Suprapubic skin (tissue), 4 donors: ENCODE measurements around the gene PLXNB1. TPM values are rescaled to one million over a fixed set of nuclear protein-coding genes. Genes with fewer than 3 reads are reported as not detected.
A peak's percentile ranks its signal among the peaks of the same experiment; 100 is the strongest.

ENCODE experiments used
- DNase-seq, 2 donors: peaks; one replicate each; pipeline ENCODE4 v3.0.0-alpha.2; 2019; ENCODE audit warnings: low spot score in 2 of 2
- H3K27ac ChIP-seq: fragments of 200-600 bp; sonication (generic); one replicate; pipeline ENCODE4 v1.5.1; 2019
- H3K27me3 ChIP-seq: fragments of 200-600 bp; sonication (generic); one replicate; pipeline ENCODE4 v1.5.1; 2019
- H3K36me3 ChIP-seq: fragments of 200-600 bp; sonication (generic); one replicate; pipeline ENCODE4 v1.5.1; 2019
- H3K4me1 ChIP-seq: fragments of 200-600 bp; sonication (generic); one replicate; pipeline ENCODE4 v1.5.1; 2019
- H3K4me3 ChIP-seq: fragments of 200-600 bp; sonication (generic); one replicate; pipeline ENCODE4 v1.5.1; 2019; ENCODE audit warnings: mild to moderate bottlenecking
- H3K9me3 ChIP-seq: fragments of 200-600 bp; sonication (generic); one replicate; pipeline ENCODE4 v1.5.1; 2019
- EP300 ChIP-seq: sonication (generic); formaldehyde crosslinking; IDR thresholded peaks from one replicate; pipeline ENCODE4 v1.6.1; 2017; ENCODE audit warnings: antibody characterized with exemption
- POLR2A ChIP-seq, 2 donors: fragments of 450-650 bp; IDR thresholded peaks; one replicate each; pipeline ENCODE4 v1.6.1; 2017; ENCODE audit warnings: antibody characterized with exemption in 2 of 2, mild to moderate bottlenecking in 2 of 2, moderate library complexity in 2 of 2
- POLR2AphosphoS5 ChIP-seq, 3 donors: sonication (generic); formaldehyde crosslinking; IDR thresholded peaks; one replicate each; pipeline ENCODE4 v1.6.1; 2017; ENCODE audit warnings: antibody characterized with exemption in 3 of 3
- WGBS: methylation state at CpG from one replicate; pipeline ENCODE4 v1.1.5; 2018; 5-methylcytosine and 5-hydroxymethylcytosine counted together
- total RNA-seq, 4 donors: library from RNA; depleted of rRNA; stranded (reverse); fragments of >200 nt; gene quantifications; one replicate each; pipeline ENCODE4 v1.1.0, GENCODE V29; 2016
- TF ChIP-seq, protein P1 (sequence below), 2 donors: fragments of 200-600 bp in 1 of 2; fragments of 450-650 bp in 1 of 2; sonication (generic) in 1 of 2; IDR thresholded peaks; one replicate each; pipeline ENCODE4 v1.5.1; 2016 to 2019; ENCODE audit warnings: antibody characterized with exemption in 2 of 2, mild to moderate bottlenecking in 1 of 2, moderate library complexity in 1 of 2

PLXNB1 gene
- total RNA-seq, 4 donors from 2014 or later = 188 to 384 (median 220) TPM

DNA sequence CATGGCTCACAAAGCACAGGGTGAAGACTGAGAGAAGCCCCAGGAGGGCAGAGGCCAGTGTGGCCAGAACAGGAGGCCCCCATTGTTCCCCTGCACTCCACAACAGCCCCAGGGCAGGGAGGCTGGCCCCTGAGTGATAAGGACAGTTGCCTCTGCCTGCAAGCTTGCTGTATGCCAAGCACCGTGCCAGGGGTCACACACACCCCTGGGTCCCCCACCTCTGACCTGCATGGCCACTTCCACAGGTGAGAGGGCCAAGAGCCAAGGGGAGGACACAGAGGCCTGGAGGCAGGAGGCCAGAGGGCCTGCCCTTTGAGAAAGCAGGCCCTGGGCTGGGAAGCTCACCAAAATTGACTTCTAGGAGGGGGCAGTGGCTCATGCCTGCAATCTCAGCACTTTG is 40.4 kb upstream of the PLXNB1 start:
- Histone ChIP-seq H3K27me3 (no peaks in the 10 kb centered on the region), H3K36me3 (peaks cover 25% of the 10 kb centered on the region), H3K27ac (peak overlapping the region; percentile 25), H3K4me1 (peaks cover 79% of the 10 kb centered on the region), H3K9me3 (no peaks in the 10 kb centered on the region), H3K4me3 (no peak overlapping the region)
- DNase-seq = no peak
- no CpG with 5 or more reads among the region's 1 CpG for WGBS
- TF ChIP-seq, protein P1, sequence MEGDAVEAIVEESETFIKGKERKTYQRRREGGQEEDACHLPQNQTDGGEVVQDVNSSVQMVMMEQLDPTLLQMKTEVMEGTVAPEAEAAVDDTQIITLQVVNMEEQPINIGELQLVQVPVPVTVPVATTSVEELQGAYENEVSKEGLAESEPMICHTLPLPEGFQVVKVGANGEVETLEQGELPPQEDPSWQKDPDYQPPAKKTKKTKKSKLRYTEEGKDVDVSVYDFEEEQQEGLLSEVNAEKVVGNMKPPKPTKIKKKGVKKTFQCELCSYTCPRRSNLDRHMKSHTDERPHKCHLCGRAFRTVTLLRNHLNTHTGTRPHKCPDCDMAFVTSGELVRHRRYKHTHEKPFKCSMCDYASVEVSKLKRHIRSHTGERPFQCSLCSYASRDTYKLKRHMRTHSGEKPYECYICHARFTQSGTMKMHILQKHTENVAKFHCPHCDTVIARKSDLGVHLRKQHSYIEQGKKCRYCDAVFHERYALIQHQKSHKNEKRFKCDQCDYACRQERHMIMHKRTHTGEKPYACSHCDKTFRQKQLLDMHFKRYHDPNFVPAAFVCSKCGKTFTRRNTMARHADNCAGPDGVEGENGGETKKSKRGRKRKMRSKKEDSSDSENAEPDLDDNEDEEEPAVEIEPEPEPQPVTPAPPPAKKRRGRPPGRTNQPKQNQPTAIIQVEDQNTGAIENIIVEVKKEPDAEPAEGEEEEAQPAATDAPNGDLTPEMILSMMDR (IDR thresholded peaks at IDR 0.05) = no peak
- TF ChIP-seq EP300 = no peak
- TF ChIP-seq POLR2A (IDR thresholded peaks at IDR 0.05) = no peak
- no peak for TF ChIP-seq POLR2AphosphoS5 (IDR thresholded peaks at IDR 0.05)

DNA sequence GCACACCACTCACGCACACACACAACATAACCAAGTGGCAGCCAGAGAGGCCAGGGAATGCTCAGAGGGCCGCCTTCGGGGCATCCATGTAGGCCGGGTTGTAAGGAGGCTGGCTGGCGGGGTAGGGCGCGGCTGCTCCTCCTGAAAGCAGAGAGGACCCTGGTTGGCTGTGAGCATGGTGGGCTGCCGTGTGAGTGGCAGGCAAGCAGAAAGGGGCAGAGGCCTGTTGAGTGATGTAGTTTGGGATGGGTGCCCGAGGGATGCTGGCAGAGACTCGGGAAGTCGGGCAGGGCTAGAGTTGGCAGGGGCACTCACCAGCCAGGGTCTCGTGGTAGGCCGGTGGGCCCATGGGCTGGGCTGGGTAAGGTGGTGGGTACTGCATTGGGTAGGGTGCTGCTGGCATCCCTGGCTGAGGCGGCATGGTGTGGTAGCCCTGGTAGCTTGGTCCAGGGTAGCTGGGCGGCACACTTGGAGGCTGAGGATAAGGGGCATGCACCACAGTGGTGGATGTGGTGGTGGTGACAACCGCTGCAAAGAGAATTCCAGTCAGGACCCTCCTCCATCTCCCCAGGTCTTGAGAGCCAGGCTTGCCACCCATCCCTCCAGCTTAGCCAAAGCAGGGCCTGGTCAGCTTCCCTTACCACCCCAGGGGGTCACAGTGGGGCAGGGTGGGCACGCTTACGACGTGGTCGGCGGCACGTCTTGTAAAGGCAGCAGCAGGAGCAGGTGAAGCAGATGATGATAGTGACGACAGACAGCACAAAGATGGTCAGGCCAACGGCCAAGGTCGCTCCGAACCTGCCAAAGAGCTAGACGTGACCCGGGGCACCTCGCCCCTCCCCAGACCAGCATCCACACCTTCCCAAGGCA is 39.4 kb upstream of the PLXNB1 start:
- Histone ChIP-seq H3K9me3 (no peaks in the 10 kb centered on the region), H3K4me3 (no peak overlapping the region), H3K36me3 (peaks cover 25% of the 10 kb centered on the region), H3K4me1 (peaks cover 83% of the 10 kb centered on the region), H3K27ac (no peak overlapping the region), H3K27me3 (no peaks in the 10 kb centered on the region)
- 55% methylated on average over 16 of the region's 29 CpGs for WGBS
- TF ChIP-seq POLR2AphosphoS5 (IDR thresholded peaks at IDR 0.05) (no peak), EP300 (no peak), POLR2A (IDR thresholded peaks at IDR 0.05) (no peak)
- TF ChIP-seq, protein P1 (IDR thresholded peaks at IDR 0.05) = no peak
- DNase-seq = no peak

DNA sequence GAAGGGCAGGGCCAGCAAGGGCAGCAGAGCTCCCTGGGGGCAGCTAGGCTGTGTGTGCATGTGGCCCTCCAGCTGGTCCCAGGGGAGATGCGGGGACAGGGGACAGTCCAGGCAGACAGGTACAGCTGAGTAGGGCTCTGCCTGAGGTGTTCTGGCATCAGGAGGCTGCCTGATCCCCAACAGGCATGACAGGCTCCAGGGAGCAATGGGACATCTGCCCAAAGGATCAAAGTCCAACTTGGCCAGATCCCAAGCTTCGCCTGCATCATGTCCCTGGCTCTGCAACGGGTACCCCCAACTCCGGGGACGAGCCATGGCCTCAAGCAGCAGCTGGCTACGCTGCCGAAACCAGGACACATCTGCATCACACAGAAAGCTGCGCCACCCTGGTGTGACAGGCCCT is 38.4 kb upstream of the PLXNB1 start:
- 36% methylated on average over 8 of the region's 8 CpGs for WGBS
- DNase-seq = no peak
- Histone ChIP-seq H3K4me1 (peaks cover 78% of the 10 kb centered on the region), H3K36me3 (peaks cover 25% of the 10 kb centered on the region), H3K27ac (peak overlapping the region; percentile 97), H3K9me3 (no peaks in the 10 kb centered on the region), H3K4me3 (peak overlapping the region; percentile 61), H3K27me3 (no peaks in the 10 kb centered on the region)
- TF ChIP-seq EP300 = no peak
- TF ChIP-seq, protein P1 (IDR thresholded peaks at IDR 0.05) = no peak
- TF ChIP-seq POLR2A (IDR thresholded peaks at IDR 0.05) = no peak
- TF ChIP-seq POLR2AphosphoS5 (IDR thresholded peaks at IDR 0.05) = no peak

DNA sequence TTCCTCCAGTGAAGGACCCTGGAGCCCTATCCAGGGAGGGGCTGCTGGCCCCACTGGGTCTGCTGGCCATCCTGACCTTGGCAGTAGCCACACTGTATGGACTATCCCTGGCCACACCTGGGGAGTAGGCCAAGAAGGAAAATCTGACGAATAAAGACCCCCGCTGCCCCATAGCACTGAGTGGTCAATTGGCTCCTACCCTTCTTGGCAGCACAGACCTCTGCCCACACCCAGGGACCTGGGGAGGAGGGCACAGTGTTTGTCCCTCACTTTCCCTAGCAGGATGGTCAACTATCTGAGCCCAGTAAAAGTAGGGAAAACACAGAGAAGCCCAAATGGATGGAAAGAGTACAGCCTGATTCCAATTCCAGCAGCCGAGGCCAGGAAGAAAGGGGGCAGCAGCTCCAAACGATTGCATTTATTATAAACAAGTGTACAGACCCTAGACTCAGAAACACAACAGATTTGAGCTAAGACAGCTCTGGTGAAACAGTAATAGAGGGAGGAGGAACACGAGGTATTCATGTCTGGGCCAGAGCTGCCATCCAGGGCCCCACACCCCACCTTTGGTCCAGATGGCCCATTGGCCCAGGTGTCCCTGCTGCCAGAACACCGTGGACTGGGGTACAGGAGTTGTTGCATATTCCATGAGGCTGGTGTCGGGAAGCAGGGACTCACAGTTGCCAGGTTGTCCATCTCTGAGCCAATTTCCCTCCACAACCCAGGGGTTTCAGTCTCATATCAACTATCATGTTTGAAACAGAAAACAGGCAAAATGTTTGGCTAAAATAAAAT is 37.8 kb upstream of the PLXNB1 start:
- peaks cover 72% of the 10 kb centered on the region for H3K4me1 ChIP-seq
- no peaks in the 10 kb centered on the region for H3K9me3 ChIP-seq
- H3K4me3 ChIP-seq = peak overlapping the region; percentile 61
- peaks cover 27% of the 10 kb centered on the region for H3K36me3 ChIP-seq
- peak overlapping the region; percentile 97 for H3K27ac ChIP-seq
- H3K27me3 ChIP-seq = no peaks in the 10 kb centered on the region
- TF ChIP-seq POLR2AphosphoS5 (IDR thresholded peaks at IDR 0.05) (no peak), EP300 (no peak), POLR2A (IDR thresholded peaks at IDR 0.05) (no peak)
- TF ChIP-seq, protein P1 (IDR thresholded peaks at IDR 0.05) = no peak
- 39% methylated on average over 7 of the region's 7 CpGs for WGBS
- no peak for DNase-seq

DNA sequence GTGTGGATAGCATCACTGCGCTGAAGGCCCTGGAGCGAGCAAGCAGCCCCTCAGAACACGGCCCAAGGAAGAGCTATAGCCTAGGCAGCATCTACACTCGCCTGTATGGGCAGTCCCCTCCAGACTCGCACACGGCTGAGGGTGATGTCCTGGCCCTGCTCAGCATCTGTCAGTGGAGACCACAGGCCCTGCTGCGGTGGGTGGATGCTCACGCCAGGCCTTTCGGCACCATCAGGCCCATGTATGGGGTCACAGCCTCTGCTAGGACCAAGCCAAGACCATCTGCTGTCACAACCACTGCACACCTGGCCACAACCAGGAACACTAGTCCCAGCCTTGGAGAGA is 37.2 kb upstream of the PLXNB1 start:
- no peaks in the 10 kb centered on the region for H3K27me3 ChIP-seq
- H3K27ac ChIP-seq = peak overlapping the region; percentile 97
- peak overlapping the region; percentile 61 for H3K4me3 ChIP-seq
- H3K4me1 ChIP-seq = peaks cover 67% of the 10 kb centered on the region
- WGBS = no CpG with 5 or more reads among the region's 9 CpGs
- no peak for DNase-seq
- H3K36me3 ChIP-seq = peaks cover 32% of the 10 kb centered on the region
- TF ChIP-seq, protein P1 (IDR thresholded peaks at IDR 0.05) = no peak
- TF ChIP-seq POLR2AphosphoS5 (IDR thresholded peaks at IDR 0.05) = no peak
- TF ChIP-seq EP300 = no peak
- no peak for TF ChIP-seq POLR2A (IDR thresholded peaks at IDR 0.05)
- no peaks in the 10 kb centered on the region for H3K9me3 ChIP-seq
